Stomach (tissue), 9 donors: ENCODE measurements around the gene PTOV1. TPM values are rescaled to one million over a fixed set of nuclear protein-coding genes. Genes with fewer than 3 reads are reported as not detected.

Source experiments
- DNase-seq, 2 donors: peaks; one replicate each; pipeline versions ENCODE4 v3.0.0 to v3.0.0-alpha.2; 2013 to 2019
- H3K27ac ChIP-seq, 5 donors: fragments of 200-600 bp in 4 of 5; sonication (generic) in 4 of 5; one replicate each; pipeline ENCODE4 v1.5.1; 2013 to 2019; ENCODE audit warnings: mild to moderate bottlenecking in 1 of 5, moderate library complexity in 1 of 5
- H3K27me3 ChIP-seq, 3 donors: fragments of 200-600 bp; sonication (generic); one replicate each; pipeline ENCODE4 v1.5.1; 2017 to 2019; ENCODE audit warnings: mixed run types in 1 of 3
- H3K36me3 ChIP-seq, 4 donors: fragments of 200-600 bp; sonication (generic); 1 replicate in 3 of 4; 2 replicates in 1 of 4; pipeline ENCODE4 v1.5.1; 2016 to 2019
- H3K4me1 ChIP-seq, 4 donors: fragments of 200-600 bp; sonication (generic); one replicate each; pipeline ENCODE4 v1.5.1; 2016 to 2019
- H3K4me3 ChIP-seq, 4 donors: fragments of 200-600 bp; sonication (generic) in 3 of 4; one replicate each; pipeline ENCODE4 v1.5.1; 2016 to 2019; ENCODE audit warnings: mild to moderate bottlenecking in 1 of 4
- H3K9me3 ChIP-seq, 4 donors: fragments of 200-600 bp; sonication (generic); one replicate each; pipeline ENCODE4 v1.5.1; 2016 to 2019
- CTCF ChIP-seq, 7 experiments: fragments of 450-650 bp in 4 of 7; fragments of 200-600 bp in 3 of 7; sonication (generic) in 3 of 7; IDR thresholded peaks; one replicate each; pipeline ENCODE4 v1.5.1; 2016 to 2019; ENCODE audit warnings: antibody characterized with exemption in 7 of 7, control low read depth in 2 of 7, mild to moderate bottlenecking in 1 of 7
- EP300 ChIP-seq: sonication (generic); formaldehyde crosslinking; IDR thresholded peaks from one replicate; pipeline ENCODE4 v1.6.1; 2017; ENCODE audit warnings: antibody characterized with exemption
- POLR2A ChIP-seq, 4 donors: fragments of 450-650 bp; IDR thresholded peaks; one replicate each; pipeline ENCODE4 v1.6.1; 2016; ENCODE audit warnings: antibody characterized with exemption in 4 of 4, control low read depth in 2 of 4, mild to moderate bottlenecking in 1 of 4, moderate library complexity in 1 of 4
- POLR2AphosphoS5 ChIP-seq, 3 donors: sonication (generic); formaldehyde crosslinking; IDR thresholded peaks; one replicate each; pipeline ENCODE4 v1.6.1; 2016; ENCODE audit warnings: antibody characterized with exemption in 3 of 3
- WGBS, 5 donors: extraction: QIAGEN DNeasy Blood & Tissue Kit in 3 of 5; methylation state at CpG; one replicate each; pipeline versions ENCODE4 v1.1.5 to v1.1.7; 2013 to 2018; 5-methylcytosine and 5-hydroxymethylcytosine counted together
- intact Hi-C: fragments of 100-400 bp; cut with DNase I; formaldehyde crosslinking; loops from one replicate; pipeline ENCODE4 v1.15.1; 2023; ENCODE audit warnings: low total_unique reads
- polyA plus RNA-seq, 3 donors: library from polyadenylated mRNA; stranded (reverse); fragments of 200-250 nt; gene quantifications; one replicate each; pipeline ENCODE4 v1.2.3, GENCODE V29; 2013
- total RNA-seq, 5 donors: library from RNA; depleted of rRNA; stranded (reverse); fragments of >200 nt; gene quantifications; one replicate each; pipeline versions ENCODE4 v1.1.0 to v1.2.3, GENCODE V29; 2014 to 2016
- donor health status: healthy with polysubstance abuse.
- donor health status: Bipolar disorder and iron deficiency.
- donor health status: healthy.

The PTOV1 gene
- total and polyA plus RNA-seq, 8 donors: 45.0 to 186 (median 118) TPM

- Histone ChIP-seq H3K36me3 (peaks cover 7 to 43% (median 41%) of the 10 kb centered on the region in 4 donors), H3K4me3 (peak overlapping the region; percentile 31 to 48 (median 36)), H3K9me3 (no peaks in the 10 kb centered on the region), H3K27ac (no peak overlapping the region), H3K27me3 (peaks cover 0 to 35% (median 16%) of the 10 kb centered on the region in 3 donors), H3K4me1 (peaks cover 6 to 27% (median 16%) of the 10 kb centered on the region in 4 donors)
- WGBS, 5 donors: 23 to 72% (median 27%) methylated on average over 8 to 71 of the region's 71 CpGs
- TF ChIP-seq POLR2AphosphoS5 (IDR thresholded peaks at IDR 0.05) (peak in 1 of 3 donors; percentile 82), EP300 (no peak), POLR2A (IDR thresholded peaks at IDR 0.05) (no peak), CTCF (IDR thresholded peaks at IDR 0.05) (peak in 5 of 7 experiments; percentile 49 to 73 (median 61))
- intact Hi-C loops: no loop called here
- DNase-seq: peak; percentile 77 to 95
Measured at GRCh38 chr19:49889687-49890348, 38.9 kb downstream of the PTOV1 start.

GRCh38 chr19:49890349-49891311 lies 39.7 kb downstream of the PTOV1 start:
- peak overlapping the region in 1 of 5 donors; percentile 15 for H3K27ac ChIP-seq

GRCh38 chr19:49891393-49891792 lies 40.4 kb downstream of the PTOV1 start:
- 82 to 88% (median 85%) methylated on average over 17 of the region's 17 CpGs for WGBS, 5 donors
- H3K4me1 ChIP-seq: peaks cover 6 to 27% (median 16%) of the 10 kb centered on the region in 4 donors
- TF ChIP-seq CTCF (IDR thresholded peaks at IDR 0.05): no peak
- no peak for TF ChIP-seq POLR2A (IDR thresholded peaks at IDR 0.05)
- TF ChIP-seq EP300: no peak
- no peak for TF ChIP-seq POLR2AphosphoS5 (IDR thresholded peaks at IDR 0.05)
- H3K36me3 ChIP-seq: peaks cover 0 to 27% (median 25%) of the 10 kb centered on the region in 4 donors
- no peak overlapping the region for H3K27ac ChIP-seq
- H3K4me3 ChIP-seq: no peak overlapping the region
- H3K9me3 ChIP-seq: no peaks in the 10 kb centered on the region
- intact Hi-C loops: no loop called here
- H3K27me3 ChIP-seq: peaks cover 0 to 35% (median 16%) of the 10 kb centered on the region in 3 donors
- no peak for DNase-seq

More at GRCh38 chr19:49890349-49891311, 39.7 kb downstream of the PTOV1 start:
- TF ChIP-seq CTCF (IDR thresholded peaks at IDR 0.05) (peak in 1 of 7 experiments; percentile 16), POLR2AphosphoS5 (IDR thresholded peaks at IDR 0.05) (no peak)
- Histone ChIP-seq H3K36me3 (peaks cover 2 to 35% (median 33%) of the 10 kb centered on the region in 4 donors), H3K27me3 (peaks cover 0 to 35% (median 16%) of the 10 kb centered on the region in 3 donors), H3K4me3 (peak overlapping the region; percentile 31 to 48 (median 36)), H3K9me3 (no peaks in the 10 kb centered on the region), H3K4me1 (peaks cover 6 to 27% (median 16%) of the 10 kb centered on the region in 4 donors)
- DNase-seq: peak; percentile 57 to 78
- intact Hi-C loops: no loop called here
- 9 to 24% (median 12%) methylated on average over 28 to 69 of the region's 69 CpGs for WGBS, 5 donors

- 76 to 92% (median 88%) methylated on average over 1 of the region's 1 CpG for WGBS, 5 donors
- TF ChIP-seq EP300 (no peak), CTCF (IDR thresholded peaks at IDR 0.05) (no peak), POLR2AphosphoS5 (IDR thresholded peaks at IDR 0.05) (no peak), POLR2A (IDR thresholded peaks at IDR 0.05) (no peak)
- H3K4me3 ChIP-seq: no peak overlapping the region
- H3K4me1 ChIP-seq: peaks cover 14 to 31% (median 26%) of the 10 kb centered on the region in 4 donors
- H3K27ac ChIP-seq: no peak overlapping the region
- no peaks in the 10 kb centered on the region for H3K9me3 ChIP-seq
- peaks cover 0 to 14% (median 14%) of the 10 kb centered on the region in 4 donors for H3K36me3 ChIP-seq
- intact Hi-C loops: no loop called here
- H3K27me3 ChIP-seq: peaks cover 0 to 40% (median 16%) of the 10 kb centered on the region in 3 donors
- no peak for DNase-seq
Measured at GRCh38 chr19:49892716-49893115, 41.8 kb downstream of the PTOV1 start.
